Measurements from ENCODE around the gene FGD3.

The FGD3 gene

DNA sequence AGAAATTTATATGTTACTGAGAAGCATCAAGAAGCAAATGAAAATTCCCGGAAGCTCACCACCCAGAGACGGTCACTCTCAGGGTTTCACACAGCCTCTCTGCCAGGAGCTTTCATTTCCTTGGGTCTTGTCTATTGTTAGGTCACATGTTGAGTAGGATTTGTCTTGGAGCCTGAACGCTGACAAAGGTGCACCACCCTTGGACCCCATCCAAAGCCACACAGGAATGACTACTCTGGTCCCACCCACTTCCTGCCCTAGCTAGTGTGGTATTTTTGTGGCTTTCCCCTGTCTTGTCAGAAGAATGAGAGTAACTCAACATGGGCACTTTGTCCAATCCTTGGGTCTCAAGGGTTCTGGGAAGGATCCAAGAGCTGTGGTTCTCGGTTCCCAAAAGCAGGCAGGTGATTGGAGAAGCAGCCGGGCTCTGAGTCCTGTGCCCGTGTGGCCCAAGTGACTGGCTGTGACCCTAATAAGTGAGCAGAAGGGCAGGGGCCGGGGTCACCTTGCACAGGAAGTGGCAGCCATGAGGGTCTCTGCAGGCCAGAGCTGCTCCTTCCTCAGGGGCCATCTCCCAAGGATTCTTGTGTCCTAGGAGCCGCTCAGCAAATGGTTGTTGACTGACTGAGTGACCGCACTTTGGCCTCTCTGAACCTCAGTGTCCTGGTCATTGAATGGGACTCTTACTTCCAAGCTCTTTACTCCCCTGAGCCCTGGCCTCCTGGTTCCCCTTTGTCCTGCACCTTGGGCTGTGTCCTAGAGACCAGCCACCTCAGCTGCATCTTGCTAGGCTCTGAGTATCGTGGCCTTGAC lies 6.9 kb downstream of the FGD3 start:
- in situ Hi-C loops (cut with MboI; ENCODE audit: low sequenced_read_pairs) = loop anchor here (25.0 kb wide), 1 partner anchor 358 kb away; no protein-coding TSS in a partner anchor

DNA sequence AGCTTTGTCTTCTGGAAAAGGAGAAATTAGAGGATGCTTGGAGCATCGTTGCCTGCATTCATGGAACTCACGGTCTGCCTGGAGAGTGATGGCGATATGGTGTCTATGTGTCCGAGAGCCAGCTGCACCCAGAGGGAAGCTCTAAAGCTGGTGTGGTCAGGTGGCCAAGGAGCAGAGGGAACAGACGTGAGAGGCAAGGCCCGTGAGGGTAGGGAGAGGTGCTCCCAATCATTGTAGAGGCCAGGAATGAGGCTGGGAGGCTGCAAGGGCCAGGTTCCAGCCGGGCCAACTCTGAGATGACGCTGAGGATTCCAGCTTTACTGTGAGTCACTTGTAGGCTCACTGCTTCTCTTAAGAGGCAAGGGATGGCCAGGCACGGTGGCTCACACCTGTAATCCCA lies 7.6 kb downstream of the FGD3 start:
- in situ Hi-C loops (cut with MboI; ENCODE audit: low sequenced_read_pairs) = loop anchor here (25.0 kb wide), 1 partner anchor 357 kb away; no protein-coding TSS in a partner anchor

DNA sequence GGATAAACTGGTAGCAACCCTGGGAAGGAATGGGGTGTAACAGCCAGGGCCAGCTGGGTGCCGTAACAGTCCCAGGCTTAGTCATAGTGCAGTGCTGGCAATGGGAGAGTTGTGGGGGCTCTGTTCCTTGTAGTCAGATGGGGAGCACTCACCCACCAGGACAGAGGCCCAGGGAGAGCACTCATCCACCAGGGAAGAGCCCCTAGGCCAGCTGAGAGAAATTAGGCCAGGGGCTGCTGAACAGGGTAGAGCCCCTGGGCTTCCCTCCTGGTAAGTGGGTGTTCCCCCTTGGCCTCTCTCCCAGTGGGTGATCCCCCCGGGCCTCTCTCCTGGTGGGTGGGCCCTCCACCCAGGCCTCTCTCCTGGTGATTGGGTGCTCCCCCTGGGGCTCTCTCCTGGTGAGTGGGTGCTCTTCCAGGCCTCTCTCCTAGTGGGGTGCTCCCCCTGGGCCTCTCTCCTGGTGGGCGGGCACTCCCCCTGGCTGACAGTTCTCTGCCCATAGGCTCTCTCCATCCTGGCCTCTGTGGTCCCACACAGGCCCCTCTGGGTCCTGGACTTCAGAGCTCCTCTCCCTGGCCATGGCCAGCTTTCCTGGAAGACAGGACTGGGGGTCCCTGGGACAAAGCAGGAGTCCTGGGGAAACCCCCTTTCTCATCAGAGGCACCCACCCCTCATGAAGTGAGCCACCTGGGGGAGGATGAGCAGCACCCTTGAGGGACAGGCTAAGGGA lies 13.4 kb downstream of the FGD3 start:
- in situ Hi-C loops (cut with MboI; ENCODE audit: low sequenced_read_pairs) = loop anchor here (25.0 kb wide), 1 partner anchor 352 kb away; no protein-coding TSS in a partner anchor

DNA sequence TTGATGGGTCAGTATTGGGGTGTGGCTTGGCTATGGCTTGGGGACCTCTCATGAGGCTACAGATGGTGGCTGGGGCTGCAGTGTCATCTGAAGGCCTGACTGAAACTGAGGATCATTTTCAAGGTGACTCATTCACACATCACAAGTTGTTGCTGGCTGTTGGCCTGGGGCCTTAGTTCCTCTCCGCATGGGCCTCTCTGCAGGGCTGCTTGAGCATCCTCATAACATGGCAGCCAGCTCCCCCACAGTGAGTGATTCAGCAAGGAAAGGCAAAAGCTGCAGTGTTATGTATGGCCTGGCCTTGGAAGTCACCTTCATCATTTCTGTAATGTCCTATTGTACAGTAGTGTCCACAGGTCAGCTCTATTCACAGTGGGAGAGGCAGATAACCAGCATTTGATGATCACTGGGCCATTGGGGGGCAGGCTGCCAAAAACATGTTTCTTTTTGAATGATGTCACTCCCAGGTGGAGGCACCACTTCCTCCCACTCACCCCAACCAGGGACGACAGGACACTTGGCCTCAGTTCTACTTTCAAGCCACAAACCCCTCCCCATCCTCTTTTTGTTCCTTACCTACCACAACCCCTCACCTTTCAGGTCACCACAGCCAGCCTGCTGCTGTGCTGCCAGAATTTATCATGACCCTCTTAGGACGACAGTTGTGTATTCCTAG lies 14.4 kb downstream of the FGD3 start:
- in situ Hi-C loops (cut with MboI; ENCODE audit: low sequenced_read_pairs) = loop anchor here (25.0 kb wide), 1 partner anchor 351 kb away; no protein-coding TSS in a partner anchor

DNA sequence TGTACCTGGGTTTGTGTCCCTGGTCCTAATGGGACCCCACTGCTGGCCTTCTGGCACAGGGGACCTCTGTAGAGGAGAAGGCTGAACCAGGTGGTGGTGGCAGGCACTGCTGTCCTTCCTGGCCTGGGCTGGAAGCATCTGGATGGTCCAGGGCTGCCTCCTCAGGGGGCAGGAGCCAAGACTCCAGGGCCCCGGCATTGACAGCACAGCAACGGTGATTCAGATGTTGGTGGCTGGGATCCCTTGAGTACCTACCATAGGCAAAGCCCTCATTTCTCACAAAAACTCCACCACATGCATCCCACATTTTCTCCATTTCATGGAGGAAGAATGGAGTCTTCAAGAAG lies 15.0 kb downstream of the FGD3 start:
- in situ Hi-C loops (cut with MboI; ENCODE audit: low sequenced_read_pairs) = loop anchor here (25.0 kb wide), 1 partner anchor 350 kb away; no protein-coding TSS in a partner anchor

DNA sequence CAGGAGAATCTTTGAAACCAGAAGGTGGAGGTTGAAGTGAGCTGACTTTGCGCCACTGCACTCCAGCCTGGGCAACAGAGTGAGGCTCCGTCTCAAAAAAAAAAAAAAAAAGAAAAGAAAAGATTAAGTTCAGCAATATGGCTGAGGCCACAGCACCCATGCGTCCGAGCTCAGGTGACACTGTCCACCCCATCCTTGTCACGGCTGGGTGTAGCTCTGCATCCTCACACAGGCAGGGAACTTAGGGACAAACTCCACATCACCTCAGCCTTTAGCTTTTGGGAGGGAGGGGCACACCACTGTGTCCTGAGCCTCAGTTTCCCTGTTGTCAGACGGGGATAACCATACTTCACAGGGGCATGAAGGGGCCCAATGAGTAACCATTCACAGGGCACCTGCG lies 15.5 kb downstream of the FGD3 start:
- in situ Hi-C loops (cut with MboI; ENCODE audit: low sequenced_read_pairs) = loop anchor here (25.0 kb wide), 1 partner anchor 349 kb away; no protein-coding TSS in a partner anchor

DNA sequence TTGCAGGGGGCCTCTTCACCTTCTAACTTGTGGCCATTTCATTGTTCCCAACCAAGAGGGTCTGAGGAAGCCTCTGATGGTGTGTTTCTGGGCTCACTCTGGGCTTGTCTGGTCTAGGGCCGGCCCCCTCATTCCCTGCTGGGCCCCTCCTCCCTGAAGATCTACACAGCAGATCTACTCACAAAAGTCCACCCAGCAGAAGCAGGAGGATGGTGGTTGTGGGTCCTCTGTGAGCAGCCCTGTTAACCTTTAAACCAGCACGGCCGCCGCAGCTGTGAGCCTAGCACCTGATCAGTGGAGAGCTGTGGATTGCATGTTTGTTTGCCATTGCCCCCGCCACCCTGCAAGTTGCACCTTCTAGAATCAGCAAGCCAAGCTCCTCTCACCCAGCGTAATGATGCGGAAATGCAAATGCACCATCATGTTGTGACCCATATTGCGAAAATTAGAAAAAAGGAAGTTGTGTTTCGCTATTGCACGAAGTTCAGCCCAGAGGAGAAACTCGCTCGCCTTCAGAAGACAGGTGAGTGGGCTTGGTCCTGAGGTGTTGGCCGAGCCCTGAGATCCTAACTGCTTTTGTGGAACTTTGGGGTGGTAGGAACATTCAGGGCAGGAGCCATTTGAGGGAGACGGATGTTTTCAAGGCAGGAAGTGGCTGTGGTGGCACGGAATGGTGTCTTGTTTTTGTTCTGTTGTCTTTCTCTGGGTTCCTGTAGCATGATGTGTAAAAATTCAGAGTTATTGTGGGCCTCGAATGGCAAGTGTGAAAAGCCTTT lies 16.7 kb downstream of the FGD3 start:
- in situ Hi-C loops (cut with MboI; ENCODE audit: low sequenced_read_pairs) = loop anchor here (25.0 kb wide), 1 partner anchor 348 kb away; no protein-coding TSS in a partner anchor

DNA sequence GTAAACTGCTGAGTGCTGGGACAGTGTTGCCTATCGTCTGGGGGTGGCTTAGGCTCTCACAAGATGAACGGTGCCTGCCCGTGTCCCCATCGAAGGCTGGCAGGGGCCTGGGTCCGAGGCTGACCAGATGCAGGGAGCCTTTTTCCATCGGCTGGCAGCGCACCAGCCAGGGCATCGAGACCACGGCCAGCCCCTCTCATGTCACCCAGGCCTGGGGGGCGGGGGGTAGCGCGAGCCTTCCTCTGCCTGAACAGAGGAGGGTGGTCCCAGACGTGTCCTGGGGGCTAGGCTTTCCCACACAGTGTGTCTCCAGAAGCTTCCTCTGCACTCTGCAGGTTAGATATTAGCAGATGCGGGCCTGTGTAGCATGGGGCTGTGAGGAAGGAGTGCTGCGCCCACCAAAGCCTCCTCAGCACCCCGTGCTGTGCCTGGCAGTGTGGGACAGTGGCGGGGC lies 17.3 kb downstream of the FGD3 start:
- in situ Hi-C loops (cut with MboI; ENCODE audit: low sequenced_read_pairs) = loop anchor here (25.0 kb wide), 1 partner anchor 348 kb away; no protein-coding TSS in a partner anchor

DNA sequence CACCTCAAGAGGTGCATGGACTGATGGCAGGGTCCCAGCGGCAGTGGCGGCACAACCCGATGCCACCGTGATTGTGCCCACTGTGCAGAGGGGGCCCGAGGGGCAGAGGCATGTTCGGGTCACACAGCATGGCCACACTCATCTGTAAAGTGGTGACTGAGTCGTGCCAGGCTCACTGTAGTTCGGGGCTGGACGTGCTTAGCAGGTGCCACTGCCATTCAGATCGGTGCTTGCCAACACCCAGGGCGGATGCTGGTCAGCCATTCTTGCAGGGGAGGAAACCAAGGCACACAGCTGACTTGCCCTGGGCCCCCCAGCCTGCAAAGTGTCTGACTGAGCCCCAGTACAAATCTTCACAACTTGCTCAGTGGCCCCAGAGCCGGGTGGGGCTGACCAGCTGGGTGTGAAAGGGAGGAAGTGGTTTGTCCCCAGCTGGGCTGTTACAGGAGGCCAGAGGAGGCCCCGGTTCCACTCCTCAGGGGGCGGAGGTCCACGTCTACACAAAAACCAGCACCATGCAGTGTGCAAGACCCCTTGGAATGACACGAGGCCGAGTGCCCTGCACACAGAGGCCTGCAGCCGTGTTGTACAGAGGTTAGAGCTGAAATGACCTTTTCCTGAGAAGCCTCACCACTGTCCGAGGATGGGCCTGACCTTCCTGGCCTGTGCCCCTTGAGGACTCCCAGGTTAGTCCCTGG lies 17.9 kb downstream of the FGD3 start:
- in situ Hi-C loops (cut with MboI; ENCODE audit: low sequenced_read_pairs) = loop anchor here (25.0 kb wide), 1 partner anchor 347 kb away; no protein-coding TSS in a partner anchor

DNA sequence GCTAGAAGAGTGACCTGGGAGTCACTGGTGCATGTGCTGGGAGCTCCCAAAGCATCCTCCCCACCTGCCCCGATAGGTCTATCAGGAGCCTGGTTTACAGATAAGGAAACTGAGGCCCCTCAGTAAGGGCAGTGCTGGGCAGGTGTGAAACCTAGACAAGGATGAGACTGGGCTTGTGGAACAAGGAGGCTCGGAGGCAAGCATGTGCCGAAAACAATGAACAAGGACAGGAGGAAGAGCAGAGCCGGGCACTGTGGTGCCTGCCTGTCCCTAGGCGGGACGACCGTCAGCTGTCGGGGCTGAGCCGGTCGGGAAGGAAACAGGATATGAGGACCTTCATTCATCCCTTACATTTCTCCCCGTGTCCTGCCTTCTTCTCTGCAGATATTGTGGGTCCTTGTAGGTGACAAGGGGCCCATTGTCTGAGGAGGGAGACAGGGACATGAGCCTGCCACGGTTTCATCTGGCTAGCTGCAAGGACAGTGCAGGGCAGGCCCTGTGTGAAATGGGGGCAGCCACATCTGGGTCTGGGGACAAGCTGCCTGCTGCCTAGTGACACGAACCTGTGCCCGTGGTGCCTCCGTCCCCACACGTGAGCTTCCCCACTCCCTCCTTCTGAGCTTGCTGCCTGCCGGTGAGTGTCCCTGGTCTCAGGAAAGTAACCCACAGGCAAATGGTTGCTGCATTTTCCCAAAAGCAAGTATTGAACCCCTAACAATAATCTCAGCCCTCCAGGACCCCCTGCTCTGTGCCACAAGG lies 18.6 kb downstream of the FGD3 start:
- in situ Hi-C loops (cut with MboI; ENCODE audit: low sequenced_read_pairs) = loop anchor here (25.0 kb wide), 1 partner anchor 346 kb away; no protein-coding TSS in a partner anchor

DNA sequence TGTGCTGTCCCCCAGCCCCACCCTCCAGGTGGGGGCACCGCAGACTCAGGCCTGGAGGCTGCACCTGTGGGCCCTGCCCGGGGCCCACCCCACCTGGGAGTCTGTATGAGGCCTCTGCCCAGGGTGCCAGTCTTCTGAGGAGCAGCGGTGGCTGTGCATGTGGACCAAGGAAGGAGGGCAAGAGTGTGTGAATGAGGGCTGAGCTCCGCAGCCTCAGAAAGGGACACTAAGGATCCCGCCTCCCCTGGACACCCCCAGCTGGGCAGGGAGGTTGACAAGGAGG lies 19.1 kb downstream of the FGD3 start:
- in situ Hi-C loops (cut with MboI; ENCODE audit: low sequenced_read_pairs) = loop anchor here (25.0 kb wide), 1 partner anchor 346 kb away; no protein-coding TSS in a partner anchor

DNA sequence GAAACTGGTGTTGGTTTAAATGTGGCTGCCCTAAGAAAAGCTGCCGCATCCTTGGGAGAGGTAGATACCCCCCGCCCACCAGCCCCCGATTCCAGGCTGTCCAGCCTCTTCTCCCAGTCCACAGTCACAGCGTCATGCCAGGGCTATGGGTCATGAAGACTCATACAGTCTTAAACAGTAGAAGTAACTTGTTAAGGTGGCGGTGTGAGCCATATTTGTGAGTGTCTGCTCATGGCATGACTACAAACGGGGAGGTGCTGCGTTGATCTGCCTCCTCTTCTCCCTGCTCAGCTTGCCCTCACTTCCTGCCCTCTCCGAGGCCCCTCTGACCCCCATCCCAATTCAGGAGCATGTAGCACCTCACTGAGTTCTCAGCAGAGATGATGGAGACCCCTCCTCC lies 20.8 kb downstream of the FGD3 start:
- in situ Hi-C loops (cut with MboI; ENCODE audit: low sequenced_read_pairs) = loop anchor here (25.0 kb wide), 1 partner anchor 344 kb away; no protein-coding TSS in a partner anchor

DNA sequence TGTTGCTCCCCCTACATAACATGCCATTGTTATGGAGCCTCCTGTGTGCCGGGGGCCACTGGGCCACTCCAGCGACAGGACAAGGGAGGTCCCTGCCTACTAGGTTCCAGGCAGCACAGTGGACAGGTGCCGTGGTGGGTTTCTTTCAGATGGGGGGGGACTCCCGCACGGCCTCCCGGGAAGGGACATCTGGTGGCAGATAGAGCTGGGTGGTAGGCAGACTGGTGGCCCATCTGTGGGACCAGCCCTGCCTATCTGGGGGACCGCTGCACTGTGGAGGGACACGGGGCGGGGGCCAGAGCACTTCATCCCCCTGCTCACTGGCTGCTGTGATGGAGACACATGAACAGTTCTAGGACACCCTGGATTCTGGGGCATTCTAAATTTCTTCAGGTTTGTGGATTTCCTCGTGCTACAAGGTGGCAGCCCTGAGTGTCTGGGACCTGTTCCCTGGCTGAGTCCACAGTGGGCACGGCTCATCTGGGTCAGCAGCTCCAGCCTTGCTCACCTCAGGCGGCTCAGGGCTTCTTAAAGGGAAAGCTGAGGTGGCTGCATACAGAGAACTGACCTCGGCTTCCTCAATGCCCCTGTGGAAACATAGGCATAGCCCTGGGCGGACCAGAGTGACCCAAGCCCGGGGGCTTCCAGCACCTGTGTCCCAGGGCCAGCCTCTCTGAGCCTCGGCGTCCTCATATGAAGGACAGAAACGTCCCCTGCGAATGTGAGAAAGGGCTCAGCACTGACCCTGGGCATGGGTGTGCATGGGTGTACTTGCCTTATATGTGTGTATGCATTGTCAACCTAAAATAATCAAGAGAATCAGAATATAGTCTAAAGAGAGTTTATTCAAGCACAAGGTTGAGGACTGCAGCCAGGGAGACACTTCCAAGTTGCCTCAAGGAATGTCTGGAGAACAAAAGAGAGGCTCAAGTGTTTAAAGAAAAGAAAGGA lies 22.5 kb downstream of the FGD3 start:
- in situ Hi-C loops (cut with MboI; ENCODE audit: low sequenced_read_pairs) = loop anchor here (25.0 kb wide), 1 partner anchor 343 kb away; no protein-coding TSS in a partner anchor

DNA sequence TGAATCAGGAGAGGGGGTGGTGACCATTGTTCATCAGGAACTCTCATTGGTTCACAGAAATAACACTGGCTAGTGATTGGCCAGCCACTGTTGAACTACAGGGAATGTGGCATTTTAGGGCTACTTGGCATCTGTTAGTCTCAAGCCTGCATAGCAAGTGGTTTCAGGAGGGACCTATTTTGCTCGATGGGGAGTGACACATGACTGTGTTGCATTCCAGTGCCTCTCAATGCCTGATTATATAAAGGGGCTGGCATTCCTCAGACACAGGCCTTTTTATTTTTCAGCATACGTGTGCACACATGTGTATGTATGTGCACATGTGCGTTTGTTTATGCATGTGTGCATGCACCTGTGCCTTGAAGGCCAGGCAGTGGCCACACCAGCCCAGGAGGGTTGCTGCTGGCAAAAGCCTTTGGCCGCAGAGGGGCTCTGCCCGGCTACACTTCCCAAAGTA lies 23.2 kb downstream of the FGD3 start:
- in situ Hi-C loops (cut with MboI; ENCODE audit: low sequenced_read_pairs) = loop anchor here (25.0 kb wide), 1 partner anchor 342 kb away; no protein-coding TSS in a partner anchor

DNA sequence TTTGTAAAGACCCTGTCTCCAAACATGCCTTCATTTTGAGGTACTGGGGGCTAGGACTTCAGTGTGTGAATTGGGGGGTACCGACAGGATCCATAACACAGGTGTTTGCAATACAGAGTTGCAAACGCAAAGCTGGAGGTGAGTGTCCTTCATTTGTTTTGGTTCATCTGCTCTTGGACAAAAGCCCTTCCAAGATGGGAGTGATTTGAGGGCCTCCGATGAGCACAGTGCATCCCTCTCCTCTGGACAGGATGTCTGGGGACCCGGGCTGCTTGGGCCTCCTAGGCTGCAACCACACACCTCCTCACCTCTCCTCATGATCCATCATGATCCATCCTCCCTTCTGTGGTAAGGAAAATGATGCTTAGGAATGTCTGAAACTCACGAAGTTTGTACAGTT lies 23.8 kb downstream of the FGD3 start:
- in situ Hi-C loops (cut with MboI; ENCODE audit: low sequenced_read_pairs) = loop anchor here (25.0 kb wide), 1 partner anchor 341 kb away; no protein-coding TSS in a partner anchor

DNA sequence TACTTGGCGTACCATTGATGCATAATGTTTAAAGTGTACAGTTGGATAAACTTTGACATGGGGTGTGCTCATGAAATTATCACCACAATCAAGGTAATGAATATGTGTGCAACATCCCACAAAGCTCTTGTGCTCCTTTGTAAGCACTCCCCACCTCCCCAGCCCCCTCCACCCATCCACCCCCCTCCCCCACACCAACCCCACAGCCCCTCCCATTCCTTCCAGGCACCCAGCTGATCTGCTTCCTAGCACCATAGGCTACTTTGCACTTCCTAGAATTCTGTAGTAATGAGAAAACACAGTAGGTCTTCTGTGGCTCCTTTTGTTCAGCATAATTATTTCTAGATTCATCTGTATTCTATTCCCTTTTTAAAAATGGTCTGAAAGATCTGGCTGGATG lies 24.5 kb downstream of the FGD3 start:
- in situ Hi-C loops (cut with MboI; ENCODE audit: low sequenced_read_pairs) = loop anchor here (25.0 kb wide), 1 partner anchor 341 kb away; no protein-coding TSS in a partner anchor

DNA sequence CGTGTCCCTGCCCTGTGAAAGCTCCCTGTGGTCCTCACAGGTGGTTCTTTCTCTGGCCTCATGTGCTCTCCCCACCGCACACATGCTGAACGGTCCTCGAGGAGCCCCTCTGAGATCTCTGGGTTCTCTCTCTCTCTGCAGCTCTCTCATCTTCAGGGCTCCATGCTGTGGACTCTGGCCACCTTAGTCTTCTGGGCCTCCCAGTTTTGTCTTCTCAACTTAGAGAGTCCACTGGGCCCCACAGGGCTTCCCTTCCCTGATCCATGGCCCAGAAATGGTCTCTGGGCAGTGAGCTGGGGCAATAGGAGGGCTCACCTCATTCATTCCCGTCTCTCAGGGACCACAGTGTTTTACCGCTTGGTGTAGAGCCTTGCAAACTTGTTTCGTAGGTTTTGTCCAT lies 26.4 kb downstream of the FGD3 start:
- in situ Hi-C loops (cut with MboI; ENCODE audit: low sequenced_read_pairs) = loop anchor here (25.0 kb wide), 1 partner anchor 339 kb away; no protein-coding TSS in a partner anchor

Data from HL-60/S4 (cell line).